Measurements from ENCODE around the gene CDKAL1.

DNA sequence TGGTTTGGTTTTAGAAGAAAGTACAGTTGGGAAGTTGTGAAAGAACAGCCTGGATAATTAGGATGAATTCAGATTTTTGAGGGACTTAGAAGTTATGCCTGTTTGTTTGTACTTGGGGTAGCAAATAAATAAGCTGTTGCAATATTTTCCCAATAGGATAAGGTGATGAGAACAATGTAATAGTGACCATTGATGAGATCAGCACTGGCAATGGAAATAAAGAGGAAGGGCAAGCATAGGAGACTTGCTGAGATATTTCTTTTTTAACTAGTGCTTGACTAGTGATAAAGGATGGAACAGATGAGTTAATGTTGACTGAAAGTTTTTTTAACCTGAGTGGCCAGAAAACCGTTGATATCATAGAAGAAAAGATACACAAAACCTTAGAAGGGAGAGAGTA, 498.8 kb downstream of the CDKAL1 start:
- TF ChIP-seq JUND (IDR thresholded peaks at IDR 0.05; ENCODE audit: low read length) (no peak), ZNF274 (IDR thresholded peaks at IDR 0.05; ENCODE audit: borderline replicate concordance, extremely low read depth, low read length) (no peak), YY1 (IDR thresholded peaks at IDR 0.05; ENCODE audit: low read depth, low read length) (no peak), SIN3A (conservative IDR thresholded peaks at IDR 0.05 in 1 of 2, IDR thresholded peaks at IDR 0.05 in 1 of 2; ENCODE audit: low read depth in 1 of 2, low read length in 2 of 2) (no peak), EGR1 (IDR thresholded peaks at IDR 0.05; ENCODE audit: borderline replicate concordance, low read depth, low read length) (no peak), CBX5 (IDR thresholded peaks at IDR 0.05; ENCODE audit: low read depth, low read length) (no peak), CHD2 (IDR thresholded peaks at IDR 0.05; ENCODE audit: low read length) (no peak)
- TF ChIP-seq, protein P1, sequence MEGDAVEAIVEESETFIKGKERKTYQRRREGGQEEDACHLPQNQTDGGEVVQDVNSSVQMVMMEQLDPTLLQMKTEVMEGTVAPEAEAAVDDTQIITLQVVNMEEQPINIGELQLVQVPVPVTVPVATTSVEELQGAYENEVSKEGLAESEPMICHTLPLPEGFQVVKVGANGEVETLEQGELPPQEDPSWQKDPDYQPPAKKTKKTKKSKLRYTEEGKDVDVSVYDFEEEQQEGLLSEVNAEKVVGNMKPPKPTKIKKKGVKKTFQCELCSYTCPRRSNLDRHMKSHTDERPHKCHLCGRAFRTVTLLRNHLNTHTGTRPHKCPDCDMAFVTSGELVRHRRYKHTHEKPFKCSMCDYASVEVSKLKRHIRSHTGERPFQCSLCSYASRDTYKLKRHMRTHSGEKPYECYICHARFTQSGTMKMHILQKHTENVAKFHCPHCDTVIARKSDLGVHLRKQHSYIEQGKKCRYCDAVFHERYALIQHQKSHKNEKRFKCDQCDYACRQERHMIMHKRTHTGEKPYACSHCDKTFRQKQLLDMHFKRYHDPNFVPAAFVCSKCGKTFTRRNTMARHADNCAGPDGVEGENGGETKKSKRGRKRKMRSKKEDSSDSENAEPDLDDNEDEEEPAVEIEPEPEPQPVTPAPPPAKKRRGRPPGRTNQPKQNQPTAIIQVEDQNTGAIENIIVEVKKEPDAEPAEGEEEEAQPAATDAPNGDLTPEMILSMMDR (IDR thresholded peaks at IDR 0.05; ENCODE audit: control extremely low read depth in 1 of 3, insufficient read depth in 1 of 3, low read depth in 1 of 3, low read length in 3 of 3), result no peak
- TF ChIP-seq, protein P2, sequence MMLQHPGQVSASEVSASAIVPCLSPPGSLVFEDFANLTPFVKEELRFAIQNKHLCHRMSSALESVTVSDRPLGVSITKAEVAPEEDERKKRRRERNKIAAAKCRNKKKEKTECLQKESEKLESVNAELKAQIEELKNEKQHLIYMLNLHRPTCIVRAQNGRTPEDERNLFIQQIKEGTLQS (IDR thresholded peaks at IDR 0.05; ENCODE audit: insufficient read depth, low read depth, low read length), result no peak

All from H1 (cell line).